AG04450 (cell line): Measurements from ENCODE around the gene FBRSL1. TPM values are rescaled to one million over a fixed set of nuclear protein-coding genes. Genes with fewer than 3 reads are reported as not detected.

Experiments used
- CTCF ChIA-PET: fragments of 300-600, 350-600 bp; formaldehyde crosslinking; extraction: SDS; loops from one replicate; lab custom pipeline; 2022; ENCODE audit warnings: antibody characterized with exemption, inconsistent platforms; lab: Charles Lee
- POLR2A ChIA-PET: fragments of 350-600 bp; formaldehyde crosslinking; extraction: SDS; loops from one replicate; lab custom pipeline; 2021; ENCODE audit warnings: antibody characterized with exemption, inconsistent platforms; lab: Yijun Ruan, JAX
- DNase-seq: peaks from one replicate; pipeline ENCODE4 v3.0.0-alpha.2; 2011; ENCODE audit warnings: low read depth, low spot score
- H3K27ac ChIP-seq: one replicate; pipeline ENCODE4 v1.5.1; 2012; ENCODE audit warnings: low read depth, low read length, control low read depth
- H3K27me3 ChIP-seq: one replicate; pipeline ENCODE4 v1.6.0; 2012; ENCODE audit warnings: low read length; ENCODE audit not compliant: control insufficient read depth, insufficient read depth
- H3K4me3 ChIP-seq: 2 replicates; pipeline ENCODE4 v1.5.1; 2011; ENCODE audit warnings: mild to moderate bottlenecking, low read depth, low read length, control low read depth
- H3K9me3 ChIP-seq: 2 replicates; pipeline ENCODE4 v1.5.1; 2012; ENCODE audit warnings: low read length; ENCODE audit not compliant: control insufficient read depth, insufficient read depth
- CTCF ChIP-seq: IDR thresholded peaks from 2 replicates; pipeline ENCODE4 v1.5.1; 2011; ENCODE audit warnings: low read depth, low read length, control low read depth, inconsistent platforms
- polyA plus RNA-seq: library from polyadenylated mRNA; depleted of rRNA; stranded (reverse); fragments of >200 nt; gene quantifications from 2 replicates; pipeline ENCODE4 v1.2.3, GENCODE V29; 2011

The FBRSL1 gene
- polyA plus RNA-seq, 1 experiment: 1.1 TPM

GRCh38 chr12:132503618-132504204 lies 13.8 kb downstream of the FBRSL1 start:
- no peaks in the 10 kb centered on the region; the same call in 1 of the 2 replicates for H3K9me3 ChIP-seq
- no peaks in the 10 kb centered on the region for H3K27me3 ChIP-seq
- POLR2A ChIA-PET: no interaction called here
- no peak overlapping the region for H3K27ac ChIP-seq
- DNase-seq: no peak
- CTCF ChIA-PET: no interaction called here
- no peak overlapping the region for H3K4me3 ChIP-seq
- TF ChIP-seq CTCF: no peak

GRCh38 chr12:132505105-132505851 lies 15.3 kb downstream of the FBRSL1 start:
- POLR2A ChIA-PET: no interaction called here
- CTCF ChIA-PET: interaction anchor here (1.2 to 1.3 kb wide), 2 partner anchors 57 to 90 kb away, joined by 3 read pairs; no protein-coding TSS in a partner anchor
- no peak for TF ChIP-seq CTCF
- DNase-seq: no peak
- H3K4me3 ChIP-seq: no peak overlapping the region
- no peaks in the 10 kb centered on the region for H3K27me3 ChIP-seq
- H3K9me3 ChIP-seq: no peaks in the 10 kb centered on the region; the same call in 1 of the 2 replicates
- H3K27ac ChIP-seq: no peak overlapping the region

- DNase-seq: no peak
- no peak for TF ChIP-seq CTCF
- Histone ChIP-seq H3K27me3 (no peaks in the 10 kb centered on the region), H3K9me3 (no peaks in the 10 kb centered on the region; the same call in 1 of the 2 replicates), H3K4me3 (no peak overlapping the region), H3K27ac (no peak overlapping the region)
- ChIA-PET POLR2A (no interaction called here), CTCF (interaction anchor here (1.2 to 1.3 kb wide), 2 partner anchors 57 to 90 kb away, joined by 3 read pairs; no protein-coding TSS in a partner anchor)
These were observed 15.9 kb downstream of the FBRSL1 start for GRCh38 chr12:132505852-132506219.

- H3K27me3 ChIP-seq: no peaks in the 10 kb centered on the region
- H3K27ac ChIP-seq: peak overlapping the region; percentile 70
- no peaks in the 10 kb centered on the region; the same call in 1 of the 2 replicates for H3K9me3 ChIP-seq
- peak overlapping the region; percentile 27 for H3K4me3 ChIP-seq
- ChIA-PET CTCF (interaction anchor here (0.6 to 1.3 kb wide), 2 partner anchors 10 to 91 kb away, joined by 3 to 5 read pairs; no protein-coding TSS in a partner anchor), POLR2A (no interaction called here)
- no peak for TF ChIP-seq CTCF
- DNase-seq: peak; percentile 38
These were observed 16.6 kb downstream of the FBRSL1 start for GRCh38 chr12:132506328-132507160.
